Measurements from ENCODE around the gene SCAF1. TPM values are rescaled to one million over a fixed set of nuclear protein-coding genes. Genes with fewer than 3 reads are reported as not detected.

The SCAF1 gene
- total RNA-seq, 1 donor, result 18.1 TPM

GRCh38 chr19:49660338-49660961, 18.4 kb downstream of the SCAF1 start:
- no peak overlapping the region for H3K4me3 ChIP-seq (ENCODE audit: low read depth, low read length)
- no peak for TF ChIP-seq CTCF (IDR thresholded peaks at IDR 0.05; ENCODE audit: insufficient read depth, low read depth, low read length)
- no peak for DNase-seq (ENCODE audit: low read depth)

GRCh38 chr19:49662011-49662410, 20.0 kb downstream of the SCAF1 start:
- no peak for TF ChIP-seq CTCF (IDR thresholded peaks at IDR 0.05; ENCODE audit: insufficient read depth, low read depth, low read length)
- no peak for DNase-seq (ENCODE audit: low read depth)
- H3K4me3 ChIP-seq (ENCODE audit: low read depth, low read length), result no peak overlapping the region

- DNase-seq (ENCODE audit: low read depth), result no peak
- no peak for TF ChIP-seq CTCF (IDR thresholded peaks at IDR 0.05; ENCODE audit: insufficient read depth, low read depth, low read length)
- H3K4me3 ChIP-seq (ENCODE audit: low read depth, low read length), result no peak overlapping the region
Observed at GRCh38 chr19:49663224-49663623, 21.2 kb downstream of the SCAF1 start.

- peak; percentile 5 for TF ChIP-seq CTCF (IDR thresholded peaks at IDR 0.05; ENCODE audit: insufficient read depth, low read depth, low read length)
- peak; percentile 79 for DNase-seq (ENCODE audit: low read depth)
- H3K4me3 ChIP-seq (ENCODE audit: low read depth, low read length), result peak overlapping the region; percentile 95
Observed at GRCh38 chr19:49664171-49665035, 22.4 kb downstream of the SCAF1 start.

GRCh38 chr19:49665036-49665350, 23.0 kb downstream of the SCAF1 start:
- DNase-seq (ENCODE audit: low read depth), result peak; percentile 6
- H3K4me3 ChIP-seq (ENCODE audit: low read depth, low read length), result peak overlapping the region; percentile 95
- no peak for TF ChIP-seq CTCF (IDR thresholded peaks at IDR 0.05; ENCODE audit: insufficient read depth, low read depth, low read length)

- peak; percentile 96 for DNase-seq (ENCODE audit: low read depth)
- H3K4me3 ChIP-seq (ENCODE audit: low read depth, low read length), result peak within 1 kb of the TSS; percentile 95
- TF ChIP-seq CTCF (IDR thresholded peaks at IDR 0.05; ENCODE audit: insufficient read depth, low read depth, low read length), result no peak
Observed at GRCh38 chr19:49665351-49666119, 23.5 kb downstream of the SCAF1 start, which contains the start of the genes BCL2L12 and IRF3. TSS of gene BCL2L12 (plus strand) at chr19:49665933. CDS start at chr19:49666693, 760 bp downstream. TSS of gene IRF3 (minus strand) at chr19:49665857. CDS start at chr19:49664838, 1,019 bp downstream.

All from fibroblast of villous mesenchyme (primary cell).